ENCODE data around the gene IDH2.
"Not testable (repeated sequence)": the region's sequence is repeated elsewhere in the genome, so short reads cannot be mapped to it uniquely, and the experiment has no call there.

The IDH2 gene

DNA sequence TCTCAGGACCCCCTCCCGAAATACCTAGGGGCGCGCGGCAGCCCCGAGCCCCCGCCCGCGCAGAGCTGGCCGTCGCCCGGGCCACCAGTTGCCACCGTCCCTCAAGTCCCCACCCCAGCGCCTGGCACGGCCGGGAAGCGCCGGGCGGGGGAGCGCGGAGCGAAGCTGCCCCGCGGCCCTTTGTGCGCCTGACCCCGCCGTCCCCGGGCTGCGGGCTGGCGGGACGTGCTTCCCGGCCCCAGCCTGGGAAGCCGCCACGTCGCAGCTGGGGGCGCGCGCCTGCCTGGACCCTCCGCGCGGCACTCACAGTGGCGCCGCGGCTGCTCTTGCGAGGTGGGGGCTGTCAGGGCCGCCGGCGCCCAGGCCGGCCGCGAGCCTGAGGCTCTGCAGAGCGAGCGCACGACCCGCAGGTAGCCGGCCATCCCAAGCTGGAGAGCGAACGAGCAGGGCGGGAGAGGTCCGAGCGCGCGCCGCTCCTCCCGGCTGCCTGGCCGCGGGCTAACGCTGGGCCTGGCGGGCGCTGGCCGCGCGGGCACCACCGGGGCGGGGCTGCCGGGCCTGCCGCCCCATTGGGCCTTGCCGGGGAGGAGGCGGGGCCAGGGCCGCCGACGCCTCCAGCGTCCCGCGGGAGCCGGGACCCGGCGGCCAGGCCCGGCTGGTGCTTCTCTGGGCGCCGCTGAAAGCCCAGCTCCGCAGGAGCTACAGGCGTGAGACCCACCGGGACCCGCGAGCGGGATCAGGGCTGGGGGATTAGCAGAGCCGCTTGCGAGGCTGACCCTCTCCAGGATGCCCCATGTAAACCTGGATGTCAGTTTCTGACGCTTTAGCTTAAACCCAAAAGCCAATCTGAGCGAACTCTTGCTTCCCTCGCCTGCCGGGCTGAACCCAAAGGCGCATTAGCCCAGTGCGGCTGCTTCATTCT lies at the start of gene IDH2:
TSS of gene IDH2 (minus strand) at position 500 of the 922 bp plus-strand sequence. CDS start at position 422, 78 bp downstream.
- peak in 1 of 2 donors; percentile 71 for DNase-seq (ENCODE audit: low read depth in 2 of 2)

DNA sequence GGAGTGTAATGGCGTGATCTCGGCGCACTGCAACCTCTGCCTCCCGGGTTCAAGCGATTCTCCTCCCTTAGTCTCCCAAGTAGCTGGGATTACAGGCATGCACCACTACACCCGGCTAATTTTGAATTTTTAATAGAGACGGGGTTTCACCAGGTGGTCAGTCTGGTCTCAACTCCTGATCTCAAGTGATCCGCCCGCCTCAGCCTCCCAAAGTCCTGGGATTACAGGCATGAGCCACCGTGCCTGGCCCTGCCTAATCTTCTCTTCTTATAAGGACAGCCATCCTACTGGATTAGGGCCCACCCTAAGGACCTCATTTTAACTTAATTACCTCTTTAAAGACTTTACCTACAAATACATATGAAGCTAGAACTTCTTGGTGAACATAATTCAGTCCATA lies 48.3 kb upstream of the IDH2 start:
- not testable (repeated sequence) for DNase-seq (ENCODE audit: low read depth in 2 of 2)

DNA sequence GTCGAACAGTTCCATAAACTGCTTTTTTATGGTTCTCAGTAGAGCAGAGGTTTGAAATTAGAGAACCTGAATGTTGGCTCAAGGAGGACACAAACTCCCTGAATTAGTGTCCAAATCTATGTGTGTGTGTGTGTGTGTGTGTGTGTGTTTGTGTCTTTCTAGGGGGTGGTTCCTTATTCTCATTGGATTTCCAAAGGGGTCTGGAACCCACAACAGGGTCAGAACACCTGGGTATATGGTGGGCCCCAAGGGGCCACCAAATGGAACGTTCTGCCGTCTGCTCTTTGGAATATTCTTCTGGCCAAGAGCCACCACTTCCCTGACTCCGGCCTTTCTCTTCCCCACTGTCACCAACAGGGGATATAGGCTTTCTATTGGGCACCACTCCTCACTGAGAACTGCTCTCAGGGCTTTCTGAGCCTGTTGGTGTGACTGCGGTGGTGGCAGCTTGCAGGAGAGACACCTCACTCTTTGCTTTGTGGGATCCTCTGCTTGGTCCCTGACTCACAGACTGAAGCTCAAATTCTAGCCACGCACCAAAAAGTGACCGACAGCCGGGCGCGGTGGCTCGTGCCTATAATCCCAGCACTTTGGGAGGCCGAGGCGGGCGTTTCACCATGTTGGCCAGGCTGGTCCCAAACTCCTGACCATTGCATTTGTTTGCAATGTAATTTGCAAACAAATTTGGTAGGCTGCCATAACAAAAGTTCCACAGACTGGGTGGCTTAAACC lies 47.5 kb upstream of the IDH2 start:
- no peak for DNase-seq (ENCODE audit: low read depth in 2 of 2)

DNA sequence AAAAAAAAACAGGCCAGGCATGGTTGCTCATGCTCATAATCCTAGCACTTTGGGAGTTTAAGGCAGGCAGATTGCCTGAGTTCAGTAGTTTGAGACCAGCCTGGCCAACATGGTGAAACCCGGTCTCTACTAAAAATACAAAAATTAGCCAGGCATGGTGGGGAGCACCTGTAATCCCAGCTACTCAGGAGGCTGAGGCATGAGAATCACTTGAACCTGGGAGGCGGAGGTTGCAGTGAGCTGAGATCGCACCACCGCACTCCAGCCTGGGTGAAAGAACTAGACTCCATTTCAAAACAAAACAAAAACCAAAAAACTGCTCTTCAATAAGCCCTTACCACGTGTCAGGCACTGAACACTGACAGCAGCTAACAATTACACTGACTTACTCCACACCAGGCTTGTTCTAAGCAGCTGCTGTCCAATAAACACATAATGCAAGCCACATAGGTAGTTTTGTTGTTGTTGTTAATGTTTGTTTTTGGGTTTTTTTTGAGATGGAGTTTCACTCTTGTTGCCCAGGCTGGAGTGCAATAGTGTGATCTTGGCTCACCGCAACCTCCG lies 44.0 kb upstream of the IDH2 start:
- not testable (repeated sequence) for DNase-seq (ENCODE audit: low read depth in 2 of 2)

DNA sequence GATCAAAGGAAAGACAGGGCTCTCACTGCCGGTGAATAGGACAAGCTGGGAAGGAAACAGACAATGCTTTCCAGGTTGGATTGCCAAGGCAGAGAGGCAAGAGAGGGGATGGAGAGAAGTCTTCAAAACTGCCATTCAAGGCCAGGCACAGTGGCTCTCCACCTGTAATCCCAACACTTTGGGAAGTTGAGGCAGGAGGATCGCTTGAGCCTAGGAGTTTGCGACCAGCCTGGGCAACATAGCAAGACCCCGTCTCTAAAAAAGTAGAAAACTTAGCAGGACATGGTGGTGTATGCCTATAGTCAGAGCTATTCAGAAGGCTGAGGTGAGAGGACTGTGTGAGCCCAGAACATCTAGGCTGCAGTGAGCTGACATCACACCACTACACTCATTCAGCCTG lies 43.5 kb upstream of the IDH2 start:
- DNase-seq (ENCODE audit: low read depth in 2 of 2): no peak

DNA sequence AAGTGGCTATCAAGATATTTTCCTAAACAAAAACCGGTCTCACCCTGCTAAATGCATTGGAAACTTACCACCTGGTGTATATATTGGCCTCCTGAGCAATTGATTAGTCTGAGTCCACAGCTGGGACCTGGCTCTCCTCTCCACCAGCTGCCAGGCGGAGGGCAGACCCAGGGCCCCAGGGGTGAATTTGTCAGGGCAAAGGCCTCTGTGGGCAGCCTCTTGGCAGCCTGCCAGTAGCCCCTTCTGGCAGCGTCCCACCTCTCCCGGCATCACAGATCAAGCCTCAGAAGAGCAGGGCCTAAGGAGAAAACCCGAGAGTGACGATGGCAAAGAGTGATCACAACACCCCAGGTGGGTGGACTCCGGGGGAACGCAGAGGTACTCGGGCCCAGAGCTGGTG lies 43.0 kb upstream of the IDH2 start:
- DNase-seq (ENCODE audit: low read depth in 2 of 2): no peak

DNA sequence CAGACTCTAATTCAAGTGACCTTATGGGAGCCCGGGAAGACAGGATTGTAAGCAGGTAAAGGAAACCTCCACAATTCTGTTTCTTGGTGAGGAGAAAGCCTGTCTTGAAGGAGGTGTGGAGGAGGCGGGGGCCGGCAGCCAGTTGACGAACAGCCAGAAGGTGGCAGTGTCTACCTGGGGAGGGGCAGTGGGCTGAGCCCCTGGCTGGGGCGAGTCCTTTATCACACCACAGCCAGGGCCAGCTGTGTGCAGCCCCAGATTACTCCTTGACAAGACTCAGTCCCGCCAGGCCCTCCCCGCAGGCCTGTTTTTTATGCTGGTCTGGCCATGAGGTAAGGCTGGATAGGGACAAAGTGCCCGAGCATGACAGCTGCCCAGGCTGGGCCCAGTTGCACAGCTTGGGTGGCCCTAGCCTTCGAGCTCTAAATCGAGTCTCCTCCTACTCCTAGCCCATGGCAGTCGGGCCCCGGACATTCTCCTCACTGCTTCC lies 40.9 kb upstream of the IDH2 start:
- peak; percentile 24 to 30 for DNase-seq (ENCODE audit: low read depth in 2 of 2)

DNA sequence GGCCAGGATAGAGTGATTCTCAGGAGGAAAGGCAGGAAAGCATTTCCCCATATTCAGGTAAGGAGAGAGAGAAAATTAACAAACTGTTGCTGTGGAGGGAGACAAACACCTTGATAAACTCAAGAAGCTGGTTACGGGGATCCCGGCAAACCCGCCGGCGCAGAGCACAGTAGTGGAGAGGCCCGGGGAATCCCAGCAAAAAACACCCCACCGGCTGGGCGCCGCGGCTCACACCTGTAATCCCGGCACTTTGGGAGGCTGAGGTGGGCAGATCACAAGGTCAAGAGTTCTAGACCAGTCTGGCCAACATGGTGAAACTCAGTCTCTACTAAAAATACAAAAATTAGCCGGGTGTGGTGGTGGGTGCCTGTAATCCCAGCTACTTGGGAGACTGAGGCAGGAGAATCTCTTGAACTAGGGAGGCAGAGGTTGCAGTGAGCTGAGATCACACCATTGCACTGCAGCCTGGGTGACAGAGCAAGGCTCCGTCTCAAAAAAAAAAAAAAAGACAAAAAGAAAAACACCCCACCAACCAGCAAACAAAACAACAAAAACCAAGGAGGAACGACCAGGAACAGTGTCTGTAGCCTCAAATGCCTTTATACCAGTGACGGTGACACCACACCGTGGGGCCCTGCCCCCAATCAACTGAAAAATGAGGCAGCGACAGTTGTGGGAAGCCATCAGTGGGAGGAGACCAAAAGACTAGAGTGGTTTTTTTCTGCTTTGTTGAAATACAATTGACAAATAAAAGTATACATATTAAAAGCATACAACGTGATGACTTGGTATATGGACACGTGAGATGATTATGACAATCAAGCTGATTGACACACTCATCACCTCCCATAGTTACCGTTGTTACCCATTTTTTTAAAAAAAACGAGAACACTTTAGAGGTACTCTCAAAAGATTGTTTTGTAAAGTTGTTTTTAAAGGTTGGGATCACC lies 40.2 kb upstream of the IDH2 start:
- peak; percentile 24 to 26 for DNase-seq (ENCODE audit: low read depth in 2 of 2)

DNA sequence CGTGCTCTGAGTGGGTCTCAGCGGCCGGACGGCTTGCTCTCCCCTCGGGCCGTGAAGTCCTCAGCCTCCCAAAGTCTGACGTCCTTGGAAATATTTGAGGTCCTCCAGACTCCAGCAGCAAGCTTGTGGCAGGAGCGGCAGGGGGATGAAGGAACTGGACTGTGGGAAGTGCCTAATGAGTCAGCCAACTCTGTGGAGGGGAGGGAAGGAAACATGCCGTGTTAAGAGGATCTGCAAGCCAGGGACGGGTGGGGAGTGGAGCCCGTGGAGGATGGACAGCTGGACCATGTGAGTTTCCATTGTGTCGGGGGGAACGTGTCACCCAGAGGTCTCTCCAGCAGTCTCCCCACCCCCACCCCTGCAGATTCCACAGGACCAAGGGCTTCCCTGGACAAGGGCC lies 39.4 kb upstream of the IDH2 start:
- no peak for DNase-seq (ENCODE audit: low read depth in 2 of 2)

DNA sequence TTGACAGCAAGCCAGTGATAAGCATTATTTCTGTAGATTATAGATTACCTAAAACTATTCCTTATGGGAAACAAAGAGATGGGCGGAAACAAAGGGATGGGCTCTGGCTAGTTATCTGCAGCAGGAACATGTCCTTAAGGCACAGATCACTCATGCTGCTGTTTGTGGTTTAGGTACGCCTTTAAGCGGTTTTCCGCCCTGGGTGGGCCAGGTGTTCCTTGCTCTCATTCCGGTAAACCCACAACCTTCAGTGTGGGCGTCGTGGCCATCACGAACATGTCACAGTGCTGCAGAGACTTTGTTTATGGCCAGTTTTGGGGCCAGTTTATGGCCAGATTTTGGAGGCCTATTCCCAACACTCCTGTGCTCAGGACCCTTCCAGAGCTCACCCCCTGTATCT lies 37.3 kb upstream of the IDH2 start:
- DNase-seq (ENCODE audit: low read depth in 2 of 2): not testable (repeated sequence)

DNA sequence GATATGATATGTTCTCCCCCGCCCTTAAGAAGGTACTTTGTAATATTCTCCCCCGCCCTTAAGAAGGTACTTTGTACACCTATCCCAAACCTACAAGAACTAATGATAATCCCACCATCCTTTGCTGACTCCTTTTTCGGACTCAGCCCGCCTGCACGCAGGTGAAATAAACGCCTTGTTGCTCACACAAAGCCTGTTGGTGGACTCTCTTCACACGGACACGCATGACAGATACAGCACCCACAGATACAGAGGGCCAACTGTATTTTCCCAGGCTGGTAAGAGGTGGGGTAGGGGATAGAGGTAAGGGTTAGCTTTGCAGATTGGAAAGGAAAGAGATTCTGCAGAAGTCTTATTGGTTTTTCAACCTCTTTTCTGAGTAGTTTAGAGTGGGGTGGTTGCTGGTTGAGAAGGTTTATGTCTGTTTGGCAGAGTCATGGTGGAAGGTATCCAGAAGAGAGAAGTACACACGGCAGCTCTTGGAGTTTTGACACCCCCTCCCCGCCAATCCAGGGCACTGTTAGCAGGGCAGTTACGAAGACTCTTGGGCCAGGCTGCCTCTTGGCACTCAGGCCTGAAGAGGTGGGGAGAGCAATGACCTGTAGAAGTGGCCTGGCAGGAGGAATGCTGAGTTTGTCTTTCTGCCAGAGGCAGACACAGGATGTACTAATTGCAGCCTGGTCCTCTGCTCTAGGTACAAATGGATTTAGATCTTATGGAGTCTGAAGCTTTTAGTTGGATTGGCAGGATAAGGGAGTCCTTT lies 36.0 kb upstream of the IDH2 start:
- no peak for DNase-seq (ENCODE audit: low read depth in 2 of 2)

DNA sequence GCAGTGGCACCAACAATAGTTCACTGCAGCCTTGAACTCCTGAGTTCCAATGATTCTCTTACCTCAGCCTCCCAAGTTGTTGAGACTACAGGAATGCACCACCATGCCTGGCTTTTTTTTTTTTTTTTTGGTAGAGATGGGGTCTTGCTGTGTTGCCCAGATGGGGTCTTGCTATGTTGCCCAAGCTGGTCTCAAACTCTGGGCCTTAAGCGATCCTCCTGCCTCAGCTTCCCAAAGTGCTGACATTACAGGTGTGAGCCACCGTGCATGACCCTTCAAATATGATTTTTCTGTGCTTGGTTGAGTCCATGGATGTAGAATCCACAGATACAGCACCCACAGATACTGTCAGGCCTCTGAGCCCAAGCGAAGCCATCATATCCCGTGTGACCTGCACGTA lies 30.2 kb upstream of the IDH2 start:
- DNase-seq (ENCODE audit: low read depth in 2 of 2): no peak

DNA sequence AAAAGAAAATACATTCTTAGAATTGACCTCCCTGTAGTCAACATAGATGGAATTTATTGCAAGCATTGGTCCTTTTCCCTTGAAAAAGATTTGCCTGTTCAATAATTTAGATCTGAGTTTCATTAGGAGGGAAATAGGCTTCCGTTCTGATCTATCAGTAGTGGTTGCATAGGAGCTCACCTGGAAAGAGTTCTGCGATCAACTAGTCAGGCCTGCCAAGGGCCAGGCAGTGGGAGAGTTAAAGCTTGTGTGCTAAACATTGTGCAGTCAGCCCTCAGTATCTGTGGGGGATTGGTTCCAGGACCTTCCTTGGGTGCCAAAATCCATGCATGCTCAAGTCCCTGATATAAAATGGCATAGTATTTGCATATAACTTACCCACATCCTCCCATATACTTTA lies 29.6 kb upstream of the IDH2 start:
- DNase-seq (ENCODE audit: low read depth in 2 of 2): no peak

DNA sequence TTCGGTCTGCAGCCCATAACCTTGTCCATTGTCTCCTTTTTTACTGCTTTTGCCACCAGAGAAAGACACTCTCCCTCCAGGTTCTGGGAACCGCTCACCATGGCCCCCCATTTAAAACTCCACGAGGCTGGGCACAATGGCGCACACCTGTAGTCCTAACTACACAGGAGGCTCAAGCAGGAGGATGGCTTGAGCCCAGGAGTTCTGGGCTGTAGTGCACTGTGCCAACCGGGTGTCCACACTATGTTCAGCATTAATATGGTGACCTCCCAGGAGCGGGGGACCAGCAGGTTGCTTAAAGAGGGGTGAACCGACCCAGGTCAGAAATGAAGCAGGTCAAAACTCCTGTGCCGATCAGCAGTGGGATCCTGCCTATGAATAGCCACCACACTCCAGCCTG lies 28.0 kb upstream of the IDH2 start:
- DNase-seq (ENCODE audit: low read depth in 2 of 2): no peak

DNA sequence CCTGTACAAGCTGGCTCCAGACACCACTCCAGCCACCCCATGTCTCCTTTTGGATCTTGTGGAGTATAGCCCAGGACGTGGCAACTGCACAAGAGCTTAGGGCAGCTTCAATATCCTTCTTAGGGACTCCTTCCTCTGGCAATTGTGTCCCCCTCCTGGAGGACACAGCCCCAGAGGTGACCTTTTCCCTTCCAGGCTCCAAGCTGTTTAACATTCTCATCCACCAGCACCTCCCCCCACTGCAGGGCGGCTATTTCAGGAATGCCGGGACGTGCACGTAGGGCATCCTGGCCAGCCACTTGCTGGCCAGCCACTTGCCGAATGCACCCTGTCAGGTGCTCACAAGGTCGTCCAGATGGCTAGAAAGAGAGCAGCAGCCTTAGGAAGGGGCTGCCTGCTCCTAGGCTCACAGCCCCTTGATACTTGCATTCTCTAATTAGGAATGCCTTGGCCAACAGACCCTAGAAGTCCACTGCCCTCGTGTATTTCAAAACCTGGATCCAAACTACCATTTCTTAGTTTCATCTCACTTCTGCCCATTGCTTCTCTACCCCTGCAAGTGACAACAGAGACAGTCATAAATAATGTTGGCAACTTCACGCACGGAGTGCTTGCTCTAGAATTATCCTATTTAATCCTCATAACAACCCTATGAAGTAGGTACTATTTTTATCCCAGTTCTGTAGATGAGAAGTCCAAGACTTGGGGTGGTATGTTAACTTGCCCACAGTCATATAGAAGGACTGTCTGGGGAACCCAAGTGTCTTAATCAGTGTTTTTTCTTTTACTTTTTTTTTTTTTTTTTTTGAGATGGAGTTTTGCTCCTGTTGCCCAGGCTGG lies 24.5 kb upstream of the IDH2 start:
- DNase-seq (ENCODE audit: low read depth in 2 of 2): no peak

DNA sequence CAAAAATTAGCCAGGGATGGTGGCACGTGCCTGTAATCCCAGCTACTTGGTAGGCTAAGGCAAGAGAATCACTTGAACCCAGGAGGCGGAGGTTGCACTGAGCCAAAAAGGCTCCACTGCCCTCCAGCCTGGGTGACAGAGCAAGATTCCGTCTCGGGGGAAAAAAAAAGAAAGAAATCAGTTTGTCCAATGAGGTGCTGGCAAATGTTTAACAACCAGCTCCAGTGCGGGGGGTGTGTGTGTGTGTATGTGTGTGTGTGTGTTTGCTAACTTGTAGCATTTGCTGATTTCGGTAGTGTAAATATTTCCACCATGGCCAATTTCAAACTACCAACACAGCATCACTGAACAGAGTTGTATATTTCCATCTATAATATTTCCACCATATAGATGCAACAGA lies 23.8 kb upstream of the IDH2 start:
- no peak for DNase-seq (ENCODE audit: low read depth in 2 of 2)

DNA sequence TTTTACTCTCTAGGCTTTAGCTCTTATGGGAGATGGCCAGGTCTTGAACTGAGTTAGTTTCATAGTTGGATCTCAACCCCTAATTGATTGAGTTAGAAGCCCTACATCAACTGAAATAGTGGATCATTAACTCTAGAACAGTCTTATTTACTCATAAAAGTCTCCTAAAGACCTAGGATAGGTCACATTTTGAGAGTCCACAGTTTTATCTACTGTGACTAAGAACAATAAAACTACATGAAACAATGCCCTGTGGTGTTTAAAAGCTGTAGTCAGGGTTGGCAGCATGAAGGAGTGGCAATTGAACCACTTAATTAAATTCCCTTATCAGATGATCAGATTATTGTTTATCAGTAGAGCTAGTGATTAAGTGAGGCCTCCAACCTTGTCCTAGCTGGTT lies 22.2 kb upstream of the IDH2 start:
- DNase-seq (ENCODE audit: low read depth in 2 of 2): no peak

DNA sequence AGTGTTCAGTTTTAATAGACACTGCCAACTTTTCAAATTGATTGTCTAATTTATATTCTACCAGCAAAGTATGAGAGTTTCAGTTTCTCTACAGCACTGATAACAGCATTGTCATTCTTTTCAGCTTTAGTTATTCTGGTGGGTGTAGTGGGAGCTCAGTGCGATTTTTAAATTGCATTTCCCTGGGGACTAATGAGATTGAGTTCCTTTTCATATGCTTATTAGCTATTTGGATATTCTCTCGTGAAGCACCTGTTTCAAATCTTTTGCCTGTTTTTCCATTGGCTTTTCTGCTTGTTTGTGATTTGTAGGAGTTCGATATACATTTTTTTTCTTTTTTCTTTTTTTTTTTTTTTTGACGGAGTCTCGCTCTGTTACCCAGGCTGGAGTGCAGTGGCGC lies 18.8 kb upstream of the IDH2 start:
- no peak for DNase-seq (ENCODE audit: low read depth in 2 of 2)

DNA sequence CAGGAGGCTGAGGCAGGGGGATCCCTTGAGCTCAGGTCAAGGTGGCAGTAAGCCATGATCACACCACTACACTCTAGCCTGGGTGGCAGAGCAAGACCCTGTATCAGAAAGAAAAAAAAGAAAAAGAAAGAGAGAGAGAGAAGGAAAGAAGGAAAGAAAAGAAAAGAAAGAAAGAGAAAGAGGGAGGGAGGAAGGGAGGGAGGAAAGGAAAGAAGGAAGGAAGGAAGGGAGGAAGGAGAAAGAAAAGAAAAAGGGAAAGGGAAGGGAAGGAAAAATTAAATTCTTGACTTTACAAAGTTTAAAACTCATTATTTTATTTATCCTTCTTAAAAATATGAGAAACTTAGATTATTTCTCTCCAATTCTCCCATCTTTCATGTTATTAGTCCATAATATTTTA lies 17.1 kb upstream of the IDH2 start:
- no peak for DNase-seq (ENCODE audit: low read depth in 2 of 2)

DNA sequence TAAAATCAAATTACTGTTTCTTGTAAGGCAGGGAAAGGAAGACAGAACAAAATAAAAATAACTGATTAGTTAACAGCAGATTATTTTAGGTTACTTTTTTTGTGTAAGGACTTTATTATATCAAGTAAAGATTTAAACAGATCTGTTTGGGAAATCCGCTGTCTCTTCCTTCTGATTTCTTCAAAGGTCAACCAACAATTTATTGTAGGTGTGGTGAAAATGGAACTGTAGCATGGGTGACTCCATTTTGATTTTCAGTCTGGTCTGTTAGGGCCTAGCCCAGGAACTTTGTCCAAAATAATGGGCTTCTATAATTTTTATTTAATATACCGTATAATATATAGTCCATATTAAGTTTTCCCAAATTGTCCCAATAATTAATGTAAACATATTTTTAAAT lies 13.5 kb upstream of the IDH2 start:
- DNase-seq (ENCODE audit: low read depth in 2 of 2): no peak

Data from stimulated activated CD8-positive, alpha-beta memory T cell treated with anti-CD3 and anti-CD28 coated beads, Interleukin-7, amount 100 ng/mL, for 4 hours (primary cell).